BE2C (cell line): ENCODE results near the gene TMPRSS13.
A peak's percentile ranks its signal among the peaks of the same experiment; 100 is the strongest.
"Not testable (repeated sequence)": the region's sequence is repeated elsewhere in the genome, so short reads cannot be mapped to it uniquely, and the experiment has no call there.

Source experiments
- DNase-seq: peaks from one replicate; pipeline ENCODE4 v3.0.0-alpha.2; 2020
- H3K27me3 ChIP-seq: fragments of 250-450 bp; sonication (Bioruptor Pico); 2 replicates; pipeline ENCODE4 v1.5.1; 2020; ENCODE audit warnings: mild to moderate bottlenecking
- H3K36me3 ChIP-seq: fragments of 250-450 bp; sonication (Bioruptor Pico); 2 replicates; pipeline ENCODE4 v1.5.1; 2020; ENCODE audit warnings: mild to moderate bottlenecking
- H3K4me1 ChIP-seq: fragments of 250-450 bp; sonication (Bioruptor Pico); 2 replicates; pipeline ENCODE4 v1.5.1; 2020
- H3K4me3 ChIP-seq: 2 replicates; pipeline ENCODE4 v1.5.1; 2011; ENCODE audit warnings: low read depth, low read length
- H3K9me3 ChIP-seq: fragments of 250-450 bp; sonication (Bioruptor Pico); 2 replicates; pipeline ENCODE4 v1.5.1; 2020
- CTCF ChIP-seq: IDR thresholded peaks from 2 replicates; pipeline ENCODE4 v1.5.1; 2012; ENCODE audit warnings: mild to moderate bottlenecking, low read depth, low read length

Gene TMPRSS13

DNA sequence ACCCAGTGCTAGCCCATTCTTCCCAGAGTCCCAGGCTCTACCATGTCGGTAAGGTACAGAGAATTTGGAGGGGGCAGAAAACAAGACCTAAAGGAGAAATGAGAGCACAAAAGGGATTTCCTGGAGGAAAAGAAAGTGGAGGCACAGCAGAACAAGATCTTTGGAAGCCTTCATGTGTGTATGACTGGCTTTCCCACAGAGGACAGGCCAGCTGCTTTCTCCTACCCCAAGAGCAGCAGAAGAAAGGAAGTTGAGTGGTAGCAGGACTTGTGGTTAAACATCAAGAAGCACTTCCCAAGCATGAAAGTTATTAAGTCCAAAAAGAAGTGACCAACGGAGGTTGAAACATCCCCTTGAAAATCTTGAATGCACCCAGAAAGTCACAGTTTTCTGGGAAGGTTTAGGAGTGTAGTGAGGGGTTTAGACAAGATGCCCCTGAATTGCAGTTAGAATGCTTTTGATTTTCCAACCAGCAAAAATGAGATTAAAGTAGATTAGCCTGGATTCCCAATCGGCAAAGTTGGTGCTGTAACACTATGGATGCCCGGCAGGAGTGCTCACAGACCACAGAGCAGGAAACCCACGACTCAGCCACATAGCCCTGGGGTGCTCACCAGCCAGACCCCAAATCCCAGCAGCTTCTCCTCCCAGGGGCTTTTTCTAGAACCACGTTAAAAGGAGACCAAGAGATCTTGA, 608 bp downstream of the TMPRSS13 start:
- no peaks in the 10 kb centered on the region for H3K9me3 ChIP-seq
- H3K36me3 ChIP-seq: no peaks in the 10 kb centered on the region
- H3K4me3 ChIP-seq: no peak overlapping the region
- H3K27me3 ChIP-seq: no peaks in the 10 kb centered on the region
- no peaks in the 10 kb centered on the region for H3K4me1 ChIP-seq
- no peak for TF ChIP-seq CTCF
- no peak for DNase-seq

GRCh38 chr11:117927926-117928325, 1.3 kb downstream of the TMPRSS13 start:
- Histone ChIP-seq H3K4me1 (no peaks in the 10 kb centered on the region), H3K4me3 (no peak overlapping the region), H3K9me3 (no peaks in the 10 kb centered on the region), H3K36me3 (no peaks in the 10 kb centered on the region), H3K27me3 (no peaks in the 10 kb centered on the region)
- DNase-seq: no peak
- no peak for TF ChIP-seq CTCF

- H3K4me3 ChIP-seq, H3K9me3 ChIP-seq, H3K4me1 ChIP-seq, H3K27me3 ChIP-seq, H3K36me3 ChIP-seq, DNase-seq: not testable (repeated sequence)
Measured at GRCh38 chr11:117926166-117926565, 3.0 kb downstream of the TMPRSS13 start.

DNA sequence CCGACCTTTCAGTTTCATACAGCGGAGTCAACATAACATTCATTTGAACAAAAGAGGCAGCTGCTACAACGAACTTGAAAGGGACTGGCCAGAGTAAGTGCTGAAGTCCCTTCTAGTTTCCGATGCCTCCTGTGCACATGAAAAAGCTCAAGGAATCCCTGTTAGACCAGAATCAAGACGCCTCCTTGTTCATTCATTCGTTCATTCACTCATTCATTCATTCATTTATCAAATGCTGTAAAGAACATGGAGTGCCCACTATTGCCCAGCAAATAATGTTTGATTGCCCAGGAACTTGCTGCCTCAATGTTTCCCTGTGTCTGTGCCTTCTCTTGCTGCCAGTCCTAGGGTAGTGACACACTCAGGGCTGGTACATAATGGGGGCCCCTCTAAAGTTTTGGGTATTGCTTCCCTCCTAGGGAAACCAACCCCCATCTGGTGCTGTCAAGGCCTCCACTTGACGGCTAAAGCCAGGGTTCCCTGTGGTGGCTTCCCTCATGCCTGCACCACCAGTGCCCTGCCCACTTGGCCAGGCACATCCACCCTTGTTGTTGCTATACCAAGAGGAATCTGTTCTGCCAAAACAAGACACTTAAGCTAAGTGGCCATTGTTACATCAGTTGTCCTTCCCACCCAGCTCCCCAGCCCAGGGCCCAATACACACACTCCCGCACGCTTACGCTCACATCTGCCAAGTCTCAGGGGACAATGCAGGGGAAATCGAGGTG, 3.8 kb downstream of the TMPRSS13 start:
- Histone ChIP-seq H3K27me3 (no peaks in the 10 kb centered on the region), H3K4me1 (no peaks in the 10 kb centered on the region), H3K4me3 (no peak overlapping the region), H3K9me3 (no peaks in the 10 kb centered on the region), H3K36me3 (no peaks in the 10 kb centered on the region)
- DNase-seq: no peak
- no peak for TF ChIP-seq CTCF

- no peaks in the 10 kb centered on the region for H3K27me3 ChIP-seq
- H3K36me3 ChIP-seq: no peaks in the 10 kb centered on the region
- no peak for DNase-seq
- TF ChIP-seq CTCF: no peak
- H3K4me3 ChIP-seq: no peak overlapping the region
- no peaks in the 10 kb centered on the region for H3K4me1 ChIP-seq
- H3K9me3 ChIP-seq: no peaks in the 10 kb centered on the region
Measured at GRCh38 chr11:117924631-117925170, 4.5 kb downstream of the TMPRSS13 start.

GRCh38 chr11:117923773-117924172, 5.4 kb downstream of the TMPRSS13 start:
- no peaks in the 10 kb centered on the region for H3K9me3 ChIP-seq
- no peaks in the 10 kb centered on the region for H3K27me3 ChIP-seq
- no peak overlapping the region for H3K4me3 ChIP-seq
- H3K4me1 ChIP-seq: no peaks in the 10 kb centered on the region
- TF ChIP-seq CTCF: 0 out of 2 replicates have a peak, but pooled peaks have one; percentile 6
- no peak for DNase-seq
- no peaks in the 10 kb centered on the region for H3K36me3 ChIP-seq
